ENCODE measurements around the gene TEX2.

DNA sequence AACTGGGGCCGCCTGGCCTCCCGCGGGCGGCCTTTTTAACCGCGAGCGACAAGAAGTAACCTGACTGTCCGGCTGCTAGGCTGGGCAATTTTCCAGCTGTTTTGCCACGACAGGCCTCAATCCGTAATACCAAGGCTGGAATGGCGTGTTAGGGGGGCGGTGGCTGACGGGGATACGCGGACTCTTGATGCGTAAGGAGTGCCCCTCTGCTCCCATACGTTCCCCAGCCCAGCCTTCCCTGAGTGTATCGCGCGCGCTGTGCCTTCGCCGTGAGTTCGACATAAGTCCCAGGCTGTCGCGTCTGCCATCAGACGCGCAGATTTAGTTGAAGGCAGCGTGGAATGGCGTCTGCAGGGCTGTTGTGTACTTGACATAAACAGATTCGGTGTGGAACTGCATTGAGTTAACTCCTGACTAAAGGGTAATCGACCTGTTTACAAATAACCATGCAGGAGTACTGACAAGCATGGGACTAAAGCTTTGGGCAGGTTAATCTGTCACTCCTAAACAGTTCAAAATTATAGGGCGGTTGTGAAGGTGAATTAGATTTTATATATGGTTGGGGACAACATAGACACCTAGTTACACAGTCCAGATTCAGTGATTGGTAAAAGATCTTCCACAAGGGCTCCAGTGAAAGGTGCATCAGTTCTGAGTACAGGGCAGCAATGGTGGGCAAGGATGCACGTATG, 116.5 kb downstream of the TEX2 start:
- TF ChIP-seq, protein P1, sequence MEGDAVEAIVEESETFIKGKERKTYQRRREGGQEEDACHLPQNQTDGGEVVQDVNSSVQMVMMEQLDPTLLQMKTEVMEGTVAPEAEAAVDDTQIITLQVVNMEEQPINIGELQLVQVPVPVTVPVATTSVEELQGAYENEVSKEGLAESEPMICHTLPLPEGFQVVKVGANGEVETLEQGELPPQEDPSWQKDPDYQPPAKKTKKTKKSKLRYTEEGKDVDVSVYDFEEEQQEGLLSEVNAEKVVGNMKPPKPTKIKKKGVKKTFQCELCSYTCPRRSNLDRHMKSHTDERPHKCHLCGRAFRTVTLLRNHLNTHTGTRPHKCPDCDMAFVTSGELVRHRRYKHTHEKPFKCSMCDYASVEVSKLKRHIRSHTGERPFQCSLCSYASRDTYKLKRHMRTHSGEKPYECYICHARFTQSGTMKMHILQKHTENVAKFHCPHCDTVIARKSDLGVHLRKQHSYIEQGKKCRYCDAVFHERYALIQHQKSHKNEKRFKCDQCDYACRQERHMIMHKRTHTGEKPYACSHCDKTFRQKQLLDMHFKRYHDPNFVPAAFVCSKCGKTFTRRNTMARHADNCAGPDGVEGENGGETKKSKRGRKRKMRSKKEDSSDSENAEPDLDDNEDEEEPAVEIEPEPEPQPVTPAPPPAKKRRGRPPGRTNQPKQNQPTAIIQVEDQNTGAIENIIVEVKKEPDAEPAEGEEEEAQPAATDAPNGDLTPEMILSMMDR (IDR thresholded peaks at IDR 0.05), result no peak
- TF ChIP-seq EP300 (IDR thresholded peaks at IDR 0.05) (no peak), POLR2A (IDR thresholded peaks at IDR 0.05) (no peak), POLR2AphosphoS5 (IDR thresholded peaks at IDR 0.05) (no peak)

Measured in sigmoid colon (tissue), 4 donors.